GM21360 (cell line): ENCODE measurements around the gene GMDS.

ENCODE experiments used
- ATAC-seq: cut with Tn5 transposase; IDR thresholded peaks from one replicate; pipeline ENCODE4 v1.9.1; 2021; ENCODE audit warnings: mild to moderate bottlenecking, moderate library complexity; ENCODE audit not compliant: unreplicated experiment

The GMDS gene

GRCh38 chr6:1602049-1602713 lies 643.2 kb downstream of the GMDS start:
- no peak for ATAC-seq

GRCh38 chr6:1601158-1602048 lies 644.0 kb downstream of the GMDS start:
- no peak for ATAC-seq

GRCh38 chr6:1600764-1601157 lies 644.6 kb downstream of the GMDS start:
- ATAC-seq: no peak

GRCh38 chr6:1600063-1600763 lies 645.2 kb downstream of the GMDS start:
- ATAC-seq: no peak

GRCh38 chr6:1599469-1599868 lies 645.9 kb downstream of the GMDS start:
- ATAC-seq: no peak

- ATAC-seq: no peak
These were observed 646.5 kb downstream of the GMDS start for GRCh38 chr6:1598886-1599285.

GRCh38 chr6:1598433-1598832 lies 647.0 kb downstream of the GMDS start:
- ATAC-seq: no peak

- no peak for ATAC-seq
These were observed 647.5 kb downstream of the GMDS start for GRCh38 chr6:1597924-1598323.

GRCh38 chr6:1597121-1597744 lies 648.2 kb downstream of the GMDS start:
- ATAC-seq: no peak

- peak; percentile 66 for ATAC-seq
These were observed 649.1 kb downstream of the GMDS start for GRCh38 chr6:1596088-1596852.

GRCh38 chr6:1595271-1596087 lies 649.9 kb downstream of the GMDS start:
- no peak for ATAC-seq

GRCh38 chr6:1594445-1595200 lies 650.8 kb downstream of the GMDS start:
- no peak for ATAC-seq

- ATAC-seq: no peak
These were observed 651.5 kb downstream of the GMDS start for GRCh38 chr6:1593958-1594314.

GRCh38 chr6:1593286-1593957 lies 652.0 kb downstream of the GMDS start:
- no peak for ATAC-seq

GRCh38 chr6:1592852-1593251 lies 652.6 kb downstream of the GMDS start:
- no peak for ATAC-seq

GRCh38 chr6:1591926-1592325 lies 653.5 kb downstream of the GMDS start:
- ATAC-seq: no peak

- no peak for ATAC-seq
These were observed 654.2 kb downstream of the GMDS start for GRCh38 chr6:1591243-1591642.

- ATAC-seq: no peak
These were observed 654.8 kb downstream of the GMDS start for GRCh38 chr6:1590580-1590979.
